Measurements from ENCODE around the gene LGR6.

GRCh38 chr1:202238914-202239313, 45.3 kb downstream of the LGR6 start:
- no peak for TF ChIP-seq POLR2A (IDR thresholded peaks at IDR 0.05)
- no peak for TF ChIP-seq CTCF (IDR thresholded peaks at IDR 0.05)
- no peak for TF ChIP-seq EP300 (IDR thresholded peaks at IDR 0.05)

Data from upper lobe of left lung (tissue), 4 donors.